OCI-LY1 (cell line): Measurements from ENCODE around the gene MMP23B.

ENCODE experiments used
- H2AFZ ChIP-seq: fragments of 200-600 bp; sonication (generic), shearing (Covaris generic); 2 replicates; pipeline ENCODE4 v1.6.0; 2014; ENCODE audit warnings: antibody characterized with exemption, mild to moderate bottlenecking, low read length
- H3F3A ChIP-seq: fragments of 200-600 bp; sonication (generic), shearing (Covaris generic); 2 replicates; pipeline ENCODE4 v1.6.0; 2014; ENCODE audit warnings: mild to moderate bottlenecking, antibody characterized with exemption, low read length, moderate library complexity; ENCODE audit not compliant: insufficient read depth
- H3K27ac ChIP-seq: fragments of 200-600 bp; sonication (generic); 2 replicates; pipeline ENCODE4 v1.5.1; 2014; ENCODE audit warnings: low read length, mixed run types, mild to moderate bottlenecking, low read depth; ENCODE audit not compliant: poor library complexity, severe bottlenecking
- H3K27me3 ChIP-seq: fragments of 200-600 bp; sonication (generic); 2 replicates; pipeline ENCODE4 v1.6.0; 2014; ENCODE audit warnings: antibody characterized with exemption, mild to moderate bottlenecking, low read length, moderate library complexity; ENCODE audit not compliant: insufficient read depth
- H3K36me3 ChIP-seq: fragments of 200-600 bp; sonication (generic); 2 replicates; pipeline ENCODE4 v1.6.1; 2014; ENCODE audit warnings: mild to moderate bottlenecking, antibody characterized with exemption, low read length, moderate library complexity, mixed read lengths; ENCODE audit not compliant: insufficient read depth
- H3K4me1 ChIP-seq: fragments of 200-600 bp; sonication (generic); 2 replicates; pipeline ENCODE4 v1.5.1; 2014; ENCODE audit warnings: mild to moderate bottlenecking, low read length, moderate library complexity; ENCODE audit not compliant: insufficient read depth, severe bottlenecking
- H3K4me2 ChIP-seq: fragments of 200-600 bp; sonication (generic), shearing (Covaris generic); 2 replicates; pipeline ENCODE4 v1.6.1; 2014; ENCODE audit warnings: low read length
- H3K4me3 ChIP-seq: fragments of 200-600 bp; sonication (generic); 2 replicates; pipeline ENCODE4 v1.5.1; 2014; ENCODE audit warnings: low read length, low read depth, mild to moderate bottlenecking, mixed read lengths; ENCODE audit not compliant: poor library complexity, severe bottlenecking
- H3K79me2 ChIP-seq: fragments of 200-600 bp; shearing (Covaris generic); 2 replicates; pipeline ENCODE4 v1.6.1; 2016; ENCODE audit warnings: mixed run types, low read length, mixed read lengths; ENCODE audit not compliant: insufficient read depth
- H3K9ac ChIP-seq: fragments of 200-600 bp; sonication (generic), shearing (Covaris generic); 2 replicates; pipeline ENCODE4 v1.6.1; 2014; ENCODE audit warnings: mild to moderate bottlenecking, low read length, mixed read lengths
- H3K9me2 ChIP-seq: fragments of 200-600 bp; sonication (generic), shearing (Covaris generic); 2 replicates; pipeline ENCODE4 v1.6.1; 2014; ENCODE audit warnings: low read depth, mild to moderate bottlenecking, low read length, mixed read lengths
- H3K9me3 ChIP-seq: fragments of 200-600 bp; shearing (Covaris generic); 2 replicates; pipeline ENCODE4 v1.6.1; 2014; ENCODE audit warnings: low read length, mixed read lengths
- H4K20me1 ChIP-seq: fragments of 200-600 bp; sonication (generic), shearing (Covaris generic); 2 replicates; pipeline ENCODE4 v1.6.0; 2016; ENCODE audit warnings: mild to moderate bottlenecking, low read length; ENCODE audit not compliant: insufficient read depth
- EZH2 ChIP-seq: fragments of 200-600 bp; sonication (generic), shearing (Covaris generic); IDR thresholded peaks from 2 replicates; pipeline ENCODE4 v1.8.0; 2017; ENCODE audit warnings: borderline replicate concordance, mixed run types, mild to moderate bottlenecking, antibody characterized with exemption, low read length, moderate library complexity, mixed read lengths
- TF ChIP-seq, protein P1 (sequence below): fragments of 200-600 bp; sonication (generic), shearing (Covaris generic); IDR thresholded peaks from 2 replicates; pipeline ENCODE4 v1.5.1; 2017; ENCODE audit warnings: mild to moderate bottlenecking, antibody characterized with exemption, low read length, moderate library complexity, mixed read lengths

MMP23B gene

DNA sequence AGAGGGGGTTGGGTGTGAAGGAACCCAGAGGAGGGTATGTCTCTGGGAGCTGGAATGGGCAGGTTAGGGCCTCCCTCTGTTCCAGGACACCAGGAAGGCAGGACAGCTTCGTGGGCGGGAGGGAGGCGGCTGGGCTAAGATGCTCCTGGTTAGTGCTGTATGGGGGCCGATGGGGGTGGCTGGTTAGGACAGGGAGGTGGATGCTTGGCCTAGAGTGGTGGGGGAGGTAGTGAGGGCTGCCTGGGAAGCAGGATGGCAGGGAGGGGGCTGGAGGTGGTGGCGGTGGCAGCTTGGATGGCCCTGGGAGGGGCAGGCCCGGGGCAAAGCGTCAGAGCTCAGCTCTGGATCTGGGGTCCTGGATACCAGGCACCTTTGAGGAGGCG is 6.2 kb upstream of the MMP23B start:
- no peak overlapping the region for H3K27ac ChIP-seq
- H3K9me2 ChIP-seq, result no peaks in the 10 kb centered on the region
- H3K9ac ChIP-seq, result no peak overlapping the region
- H3K4me3 ChIP-seq, result no peak overlapping the region
- H3K4me2 ChIP-seq, result no peak overlapping the region
- TF ChIP-seq, protein P1, sequence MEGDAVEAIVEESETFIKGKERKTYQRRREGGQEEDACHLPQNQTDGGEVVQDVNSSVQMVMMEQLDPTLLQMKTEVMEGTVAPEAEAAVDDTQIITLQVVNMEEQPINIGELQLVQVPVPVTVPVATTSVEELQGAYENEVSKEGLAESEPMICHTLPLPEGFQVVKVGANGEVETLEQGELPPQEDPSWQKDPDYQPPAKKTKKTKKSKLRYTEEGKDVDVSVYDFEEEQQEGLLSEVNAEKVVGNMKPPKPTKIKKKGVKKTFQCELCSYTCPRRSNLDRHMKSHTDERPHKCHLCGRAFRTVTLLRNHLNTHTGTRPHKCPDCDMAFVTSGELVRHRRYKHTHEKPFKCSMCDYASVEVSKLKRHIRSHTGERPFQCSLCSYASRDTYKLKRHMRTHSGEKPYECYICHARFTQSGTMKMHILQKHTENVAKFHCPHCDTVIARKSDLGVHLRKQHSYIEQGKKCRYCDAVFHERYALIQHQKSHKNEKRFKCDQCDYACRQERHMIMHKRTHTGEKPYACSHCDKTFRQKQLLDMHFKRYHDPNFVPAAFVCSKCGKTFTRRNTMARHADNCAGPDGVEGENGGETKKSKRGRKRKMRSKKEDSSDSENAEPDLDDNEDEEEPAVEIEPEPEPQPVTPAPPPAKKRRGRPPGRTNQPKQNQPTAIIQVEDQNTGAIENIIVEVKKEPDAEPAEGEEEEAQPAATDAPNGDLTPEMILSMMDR, result no peak
- no peak for TF ChIP-seq EZH2
- no peaks in the 10 kb centered on the region for H3K79me2 ChIP-seq
- no peak overlapping the region for H2AFZ ChIP-seq
- no peaks in the 10 kb centered on the region; the same call in 1 of the 2 replicates for H3K27me3 ChIP-seq
- peaks cover 28% of the 10 kb centered on the region for H3K4me1 ChIP-seq
- no peaks in the 10 kb centered on the region for H4K20me1 ChIP-seq
- H3K36me3 ChIP-seq, result no peaks in the 10 kb centered on the region
- no peaks in the 10 kb centered on the region for H3K9me3 ChIP-seq
- H3F3A ChIP-seq, result no peaks in the 10 kb centered on the region

DNA sequence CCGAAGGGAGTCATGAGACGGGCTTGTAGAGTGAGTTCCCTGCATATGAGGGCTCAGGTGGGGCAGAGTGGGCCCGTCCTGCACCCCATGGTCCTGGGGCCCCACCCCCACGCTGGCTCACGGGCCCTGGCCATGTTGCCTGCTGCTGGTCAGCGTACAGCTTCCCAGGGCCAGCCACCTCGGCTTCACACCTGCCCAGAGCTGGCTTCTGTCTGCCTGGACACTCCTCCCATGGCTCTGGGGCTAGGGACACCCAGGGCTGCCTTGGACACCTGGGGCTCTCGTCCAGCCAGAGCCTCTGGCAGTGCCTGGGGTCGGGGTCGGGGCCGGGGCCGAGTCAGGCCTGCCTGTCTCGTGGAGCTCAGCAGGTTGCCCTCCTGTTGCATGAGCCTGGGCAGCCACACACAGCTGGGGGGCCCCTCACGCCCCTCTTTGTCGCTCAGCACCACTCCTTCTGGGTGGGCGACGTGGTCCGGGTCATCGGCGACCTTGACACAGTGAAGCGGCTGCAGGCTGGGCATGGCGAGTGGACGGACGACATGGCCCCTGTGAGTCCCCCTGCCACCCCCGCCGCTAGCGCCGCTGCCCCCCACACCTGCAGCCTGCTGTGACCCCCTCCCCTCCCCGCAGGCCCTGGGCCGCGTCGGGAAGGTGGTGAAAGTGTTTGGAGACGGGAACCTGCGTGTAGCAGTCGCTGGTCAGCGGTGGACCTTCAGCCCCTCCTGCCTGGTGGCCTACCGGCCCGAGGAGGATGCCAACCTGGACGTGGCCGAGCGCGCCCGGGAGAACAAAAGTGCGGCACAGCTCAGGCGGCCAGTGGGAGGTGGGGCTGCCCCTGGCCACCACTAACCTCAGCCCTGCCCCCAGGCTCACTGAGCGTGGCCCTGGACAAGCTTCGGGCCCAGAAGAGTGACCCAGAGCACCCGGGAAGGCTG is 5.5 kb upstream of the MMP23B start:
- TF ChIP-seq EZH2, result no peak
- TF ChIP-seq, protein P1, result no peak
- no peaks in the 10 kb centered on the region for H4K20me1 ChIP-seq
- H3K27ac ChIP-seq, result no peak overlapping the region
- H3K79me2 ChIP-seq, result no peaks in the 10 kb centered on the region
- H3K9ac ChIP-seq, result no peak overlapping the region
- no peak overlapping the region for H3K4me3 ChIP-seq
- no peaks in the 10 kb centered on the region for H3F3A ChIP-seq
- no peaks in the 10 kb centered on the region for H3K36me3 ChIP-seq
- no peaks in the 10 kb centered on the region for H3K9me2 ChIP-seq
- H3K9me3 ChIP-seq, result no peaks in the 10 kb centered on the region
- no peak overlapping the region for H3K4me2 ChIP-seq
- H2AFZ ChIP-seq, result no peak overlapping the region
- H3K4me1 ChIP-seq, result peaks cover 29% of the 10 kb centered on the region
- H3K27me3 ChIP-seq, result no peaks in the 10 kb centered on the region

DNA sequence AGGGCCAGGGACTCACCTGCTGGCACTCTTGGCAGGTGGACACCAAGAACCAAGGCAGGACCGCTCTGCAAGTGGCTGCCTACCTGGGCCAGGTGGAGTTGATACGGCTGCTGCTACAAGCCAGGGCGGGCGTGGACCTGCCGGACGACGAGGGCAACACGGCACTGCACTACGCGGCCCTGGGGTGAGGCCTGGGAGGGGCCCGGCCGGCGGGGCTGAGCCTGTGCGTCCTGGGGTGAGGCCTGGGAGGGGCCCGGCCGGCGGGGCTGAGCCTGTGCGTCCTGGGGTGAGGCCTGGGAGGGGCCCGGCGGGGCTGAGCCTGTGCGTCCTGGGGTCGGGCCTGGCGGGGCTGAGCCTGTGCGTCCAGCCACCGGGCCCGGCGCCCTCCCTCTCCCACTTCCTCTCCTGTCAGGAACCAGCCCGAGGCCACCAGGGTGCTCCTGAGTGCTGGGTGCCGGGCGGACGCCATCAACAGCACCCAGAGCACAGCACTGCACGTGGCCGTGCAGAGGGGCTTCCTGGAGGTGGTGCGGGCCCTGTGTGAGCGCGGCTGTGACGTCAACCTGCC is 4.6 kb upstream of the MMP23B start:
- H3K4me1 ChIP-seq, result peaks cover 29% of the 10 kb centered on the region
- H3K79me2 ChIP-seq, result no peaks in the 10 kb centered on the region
- TF ChIP-seq, protein P1, result no peak
- no peak for TF ChIP-seq EZH2
- no peaks in the 10 kb centered on the region for H3K9me2 ChIP-seq
- H3K9ac ChIP-seq, result no peak overlapping the region; the same call in 1 of the 2 replicates
- no peak overlapping the region for H3K27ac ChIP-seq
- no peaks in the 10 kb centered on the region for H3K27me3 ChIP-seq
- H3K36me3 ChIP-seq, result no peaks in the 10 kb centered on the region
- no peaks in the 10 kb centered on the region for H3K9me3 ChIP-seq
- peak overlapping the region; percentile 64 for H3K4me3 ChIP-seq
- no peak overlapping the region for H2AFZ ChIP-seq
- H3F3A ChIP-seq, result no peaks in the 10 kb centered on the region
- peak overlapping the region; percentile 83; the same call in 1 of the 2 replicates for H3K4me2 ChIP-seq
- no peaks in the 10 kb centered on the region for H4K20me1 ChIP-seq
